Stimulated activated CD4-positive, alpha-beta T cell treated with anti-CD3 and anti-CD28 coated beads, Interleukin-4, amount 100 ng/mL, for 4 hours (primary cell): Measurements from ENCODE around the gene C2orf72.
"Not testable (repeated sequence)": the region's sequence is repeated elsewhere in the genome, so short reads cannot be mapped to it uniquely, and the experiment has no call there.

Experiments
- DNase-seq, 2 experiments: peaks; one replicate each; pipeline ENCODE4 v3.0.0-alpha.2; 2020

The C2orf72 gene

GRCh38 chr2:231047274-231047922, 10.1 kb downstream of the C2orf72 start:
- DNase-seq, result no peak

- no peak for DNase-seq
Measured at GRCh38 chr2:231047923-231048915, 10.9 kb downstream of the C2orf72 start.

- no peak for DNase-seq
Measured at GRCh38 chr2:231049286-231050017, 12.1 kb downstream of the C2orf72 start.

GRCh38 chr2:231050018-231050901, 12.9 kb downstream of the C2orf72 start:
- DNase-seq, result no peak

DNA sequence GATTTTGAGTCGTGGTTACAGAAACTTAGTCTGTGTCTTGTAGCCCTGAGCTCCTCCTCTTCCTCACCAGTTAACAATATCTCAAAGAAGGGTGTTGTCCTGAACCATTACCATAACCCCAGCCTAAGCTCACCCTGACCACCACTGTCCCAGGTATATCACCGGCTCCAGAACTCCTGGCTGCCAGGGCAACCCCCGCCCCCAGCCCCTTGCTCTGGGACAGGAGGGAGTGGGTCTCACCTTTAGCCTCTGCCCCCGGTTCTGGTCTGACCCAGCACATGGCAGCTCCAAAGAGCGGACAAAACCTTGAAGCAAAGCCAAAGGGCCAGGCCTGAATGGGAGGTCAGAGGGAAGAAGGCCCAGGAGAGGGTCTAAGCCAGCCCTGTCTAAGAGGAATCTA, 13.8 kb downstream of the C2orf72 start:
- DNase-seq, result no peak

DNA sequence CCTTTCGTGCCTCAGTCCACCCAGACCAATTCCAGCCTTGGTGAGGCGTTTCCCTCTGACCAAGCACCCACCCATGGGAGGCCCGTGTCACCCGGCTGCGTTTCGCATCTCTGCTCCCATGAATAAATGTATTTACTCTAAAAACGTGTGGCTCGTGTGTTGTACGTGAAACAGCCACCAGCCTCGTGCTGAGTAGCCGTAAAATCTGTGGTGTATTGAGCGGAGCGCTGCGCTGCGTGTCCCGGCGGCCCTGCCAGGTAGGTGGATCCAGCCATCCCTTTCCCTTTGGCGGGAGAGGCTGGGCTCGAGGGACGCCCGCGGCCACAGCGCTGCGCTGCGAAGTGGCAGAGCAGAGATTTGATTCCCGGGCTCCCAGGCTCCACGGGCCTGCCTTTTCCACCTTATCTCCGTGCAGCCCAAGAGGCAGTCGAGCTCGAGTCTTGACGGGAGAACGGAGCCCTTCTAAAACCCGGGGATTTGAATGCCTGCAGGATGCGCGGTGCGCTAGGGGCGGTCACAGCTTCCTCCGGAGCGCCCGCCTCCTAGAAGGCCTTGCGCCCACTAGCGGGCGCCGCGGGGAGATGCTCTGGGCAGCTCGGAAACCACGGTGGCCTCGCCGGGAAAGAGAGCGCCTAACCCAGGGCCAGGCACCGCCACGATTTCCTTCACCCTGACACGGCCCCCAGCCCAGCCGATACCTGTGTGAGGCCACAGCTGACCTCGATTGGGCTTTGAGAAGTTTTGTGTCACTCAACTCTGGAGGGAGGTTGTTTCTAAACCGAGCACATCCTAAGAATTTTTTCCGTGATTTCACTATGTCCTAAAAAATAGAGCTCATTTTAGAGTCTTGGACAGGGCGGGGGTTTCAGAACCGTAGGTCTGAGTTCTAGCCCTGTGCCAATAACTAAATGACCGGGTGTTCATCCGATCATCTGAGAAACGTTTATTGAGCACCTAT, 15.4 kb downstream of the C2orf72 start:
- peak; percentile 75 to 80 for DNase-seq

DNA sequence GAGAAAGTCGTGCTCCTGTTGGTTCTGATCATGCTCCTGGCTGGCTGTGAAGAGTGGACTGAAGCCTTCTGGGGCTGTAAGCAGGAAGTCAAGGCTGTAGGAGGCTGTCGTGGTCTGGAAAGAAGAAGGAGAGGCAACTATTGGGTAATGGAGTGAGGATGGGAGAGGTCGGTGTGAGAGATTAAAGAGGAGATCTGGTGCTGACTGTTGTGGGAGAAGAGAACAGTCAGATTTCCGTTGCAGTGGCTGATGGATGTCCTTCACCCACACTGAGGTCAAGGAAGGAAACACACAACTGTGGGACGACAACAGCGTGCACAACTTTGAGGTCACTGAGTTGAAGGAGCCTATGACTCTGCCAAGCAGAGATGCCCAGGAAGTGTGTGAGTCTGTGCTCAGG, 16.5 kb downstream of the C2orf72 start:
- no peak for DNase-seq

DNA sequence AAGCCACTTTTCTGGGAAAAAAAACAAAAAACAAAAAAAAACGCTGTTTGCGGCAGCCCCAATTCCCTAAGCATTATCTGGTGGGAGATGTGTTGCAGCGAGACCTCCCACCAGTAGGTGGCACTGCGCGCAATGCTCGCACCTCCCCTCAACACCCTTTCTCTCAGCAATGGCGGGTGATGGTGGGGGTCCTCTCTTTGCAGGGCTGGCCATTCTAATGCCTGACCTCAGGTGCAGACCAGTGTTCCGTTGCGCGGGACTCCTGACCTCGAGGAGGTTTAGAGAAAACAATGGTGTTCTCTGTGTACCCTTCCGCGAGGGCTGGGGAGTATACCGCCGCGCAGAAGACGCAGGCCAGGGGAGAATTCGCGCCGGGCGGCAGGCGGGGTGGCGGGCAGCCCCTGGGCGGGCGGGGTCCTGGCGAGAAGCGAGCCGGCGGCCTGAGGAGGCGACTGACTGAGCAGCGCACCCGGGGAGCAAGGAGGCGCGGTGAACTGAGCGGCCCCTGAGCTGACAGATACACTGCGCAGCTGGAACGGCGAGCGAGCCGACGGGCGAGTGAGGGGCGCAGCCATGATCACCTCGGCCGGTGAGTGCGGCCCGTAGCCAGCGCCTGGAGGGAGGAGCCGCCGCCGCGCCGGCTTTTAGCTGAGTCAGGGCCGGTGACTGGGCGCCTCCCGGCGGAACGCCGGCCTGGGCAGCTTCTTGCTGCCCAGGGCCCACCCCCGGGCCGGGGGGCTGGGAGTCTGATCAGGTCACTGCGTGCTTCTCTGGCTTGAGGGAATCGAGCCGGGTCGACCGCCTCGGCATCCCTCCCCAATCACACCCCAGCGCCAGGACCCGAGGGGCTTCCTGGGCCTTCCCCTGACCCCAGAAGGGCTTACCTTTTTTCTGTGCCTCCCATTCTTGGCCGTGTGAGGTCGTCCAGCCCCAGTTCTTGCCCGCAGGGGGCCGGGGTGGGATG, 19.4 kb downstream of the C2orf72 start, which contains the start of gene PSMD1:
Gene PSMD1 (plus strand): TSS at position 415 of the 964 bp plus-strand sequence. CDS start 159 bp downstream, at position 574.
- peak; percentile 89 to 90 for DNase-seq

DNA sequence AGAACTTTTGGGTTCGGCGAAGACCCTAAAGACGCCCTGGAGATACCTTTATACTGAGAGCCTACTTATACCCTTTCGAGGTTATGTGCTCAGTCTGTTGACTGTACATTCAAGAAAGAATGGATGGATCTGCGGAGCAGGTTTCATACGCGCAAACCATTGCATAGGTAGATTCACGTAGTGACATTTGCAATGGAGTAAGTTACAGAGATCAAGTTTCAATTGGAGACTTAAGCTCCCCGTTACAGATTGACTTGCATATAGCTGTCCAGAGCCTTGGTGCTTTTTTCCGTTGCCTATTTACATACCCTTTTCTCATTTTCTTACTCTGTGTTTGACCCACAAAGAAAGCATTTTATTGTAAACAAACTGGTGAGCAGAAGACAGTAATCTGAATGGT, 20.3 kb downstream of the C2orf72 start:
- no peak for DNase-seq

- no peak for DNase-seq
Measured at GRCh38 chr2:231058761-231059550, 21.6 kb downstream of the C2orf72 start.

DNA sequence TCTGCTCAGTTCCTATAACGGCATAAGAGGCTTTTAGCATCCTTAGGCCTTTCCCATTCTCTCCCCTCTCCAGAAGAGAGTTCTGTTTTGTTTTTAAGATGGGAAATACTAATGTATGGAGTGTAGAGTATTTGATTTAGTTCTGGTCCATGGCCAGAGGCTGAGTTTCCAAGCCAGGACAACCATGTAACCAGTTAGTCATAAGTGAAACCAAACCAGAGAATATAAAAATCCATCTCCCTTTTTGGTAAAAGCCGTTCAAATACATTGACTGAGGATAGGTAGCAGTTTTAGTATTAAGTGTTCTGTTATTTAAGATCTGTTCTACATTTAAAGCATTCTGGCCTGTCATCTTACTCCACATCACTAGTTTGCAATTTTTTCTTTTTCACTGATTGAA, 22.4 kb downstream of the C2orf72 start:
- DNase-seq, result no peak

DNA sequence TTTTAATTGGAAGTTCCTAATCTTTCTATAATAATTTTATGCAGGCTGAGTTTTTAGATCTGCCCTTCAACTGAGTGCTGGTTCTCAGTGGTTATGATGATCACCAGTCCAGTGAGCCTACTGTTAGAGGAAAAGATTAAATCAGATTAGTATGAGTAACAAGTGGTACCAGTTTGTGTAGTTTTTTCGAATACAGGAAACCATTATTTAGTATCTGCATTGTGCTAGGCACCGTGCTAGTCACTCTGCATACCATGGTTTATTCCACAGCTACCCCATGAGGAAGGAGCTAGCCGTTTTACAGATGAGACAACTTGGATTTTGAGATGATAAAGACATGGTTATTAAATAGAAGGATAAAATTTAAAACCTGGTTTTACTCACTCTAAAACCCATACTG, 25.5 kb downstream of the C2orf72 start:
- no peak for DNase-seq

GRCh38 chr2:231063347-231063746, 26.0 kb downstream of the C2orf72 start:
- DNase-seq, result no peak

DNA sequence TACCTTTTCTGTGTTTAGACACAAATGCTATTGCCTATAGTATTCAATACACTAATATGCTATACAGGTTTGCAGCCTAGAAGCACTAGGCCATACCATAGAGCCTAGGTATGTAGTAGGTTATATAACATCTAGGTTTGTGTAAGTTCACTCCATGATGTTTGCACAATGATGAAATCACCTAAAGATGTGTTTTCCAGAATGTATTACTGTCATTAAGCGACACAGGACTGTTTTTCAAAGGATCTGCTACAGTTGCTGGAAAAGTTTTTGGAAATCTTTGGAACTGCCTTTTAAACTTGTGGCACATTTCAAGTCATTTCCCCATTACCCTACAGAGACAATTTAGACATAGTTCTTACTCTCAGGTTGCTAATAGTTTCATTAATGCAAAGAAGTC, 28.6 kb downstream of the C2orf72 start:
- DNase-seq, result no peak

DNA sequence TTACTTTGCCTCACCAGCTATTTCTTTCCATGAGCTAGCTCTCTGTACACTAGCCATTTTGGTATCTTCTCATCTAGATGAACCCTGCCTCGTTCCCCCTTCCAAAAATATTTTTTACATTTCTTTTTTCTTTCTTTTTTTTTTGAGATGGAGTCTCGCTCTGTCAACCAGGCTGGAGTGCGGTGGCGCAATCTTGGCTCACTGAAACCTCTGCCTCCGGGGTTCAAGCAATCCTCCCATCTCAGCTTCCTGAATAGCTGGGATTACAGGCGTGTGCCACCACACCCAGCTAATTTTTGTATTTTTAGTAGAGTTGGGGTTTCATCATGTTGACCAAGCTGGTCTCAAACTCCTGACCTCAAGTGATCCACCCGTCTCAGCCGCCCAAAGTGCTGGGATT, 30.2 kb downstream of the C2orf72 start:
- not testable (repeated sequence) for DNase-seq

- no peak for DNase-seq
Measured at GRCh38 chr2:231068525-231069222, 31.4 kb downstream of the C2orf72 start.

GRCh38 chr2:231069379-231070054, 32.2 kb downstream of the C2orf72 start:
- DNase-seq, result no peak

GRCh38 chr2:231084565-231084964, 47.2 kb downstream of the C2orf72 start:
- DNase-seq, result no peak
